H54 (cell line): Measurements from ENCODE around the gene GRIK1.

ENCODE experiments used
- DNase-seq: peaks from one replicate; pipeline ENCODE4 v3.0.0; 2011; ENCODE audit warnings: low spot score, mixed read lengths; ENCODE audit not compliant: insufficient read length
- FAIRE-seq: peaks from 3 replicates; lab custom pipeline; 2011; peaks lifted over from hg19 to GRCh38; lab: Jason Lieb, UNC
- POLR2A ChIP-seq: IDR thresholded peaks from 2 replicates; pipeline ENCODE4 v1.6.1; 2011; ENCODE audit warnings: low read depth, mild to moderate bottlenecking, low read length

The GRIK1 gene

DNA sequence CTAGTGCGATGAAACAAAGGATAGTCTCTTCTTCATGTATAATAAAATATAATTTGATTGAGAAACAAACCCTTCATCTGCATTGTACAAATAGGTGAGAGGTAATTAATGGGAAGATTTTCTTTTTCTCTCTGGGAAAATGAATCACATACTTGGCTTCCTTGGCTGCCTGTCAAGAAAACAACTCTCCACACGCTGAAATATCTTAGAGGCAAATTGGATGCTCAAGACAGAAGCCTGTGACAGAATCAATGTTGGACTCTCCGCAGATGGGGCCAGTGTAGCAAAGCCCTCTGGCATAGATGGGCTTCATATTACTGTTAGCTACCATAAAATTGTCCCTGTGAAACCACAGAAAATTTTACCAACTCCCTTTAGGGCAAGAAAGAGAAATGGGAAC is 186.6 kb downstream of the GRIK1 start:
- no peak for TF ChIP-seq POLR2A
- DNase-seq (no peak), FAIRE-seq (no peak)

DNA sequence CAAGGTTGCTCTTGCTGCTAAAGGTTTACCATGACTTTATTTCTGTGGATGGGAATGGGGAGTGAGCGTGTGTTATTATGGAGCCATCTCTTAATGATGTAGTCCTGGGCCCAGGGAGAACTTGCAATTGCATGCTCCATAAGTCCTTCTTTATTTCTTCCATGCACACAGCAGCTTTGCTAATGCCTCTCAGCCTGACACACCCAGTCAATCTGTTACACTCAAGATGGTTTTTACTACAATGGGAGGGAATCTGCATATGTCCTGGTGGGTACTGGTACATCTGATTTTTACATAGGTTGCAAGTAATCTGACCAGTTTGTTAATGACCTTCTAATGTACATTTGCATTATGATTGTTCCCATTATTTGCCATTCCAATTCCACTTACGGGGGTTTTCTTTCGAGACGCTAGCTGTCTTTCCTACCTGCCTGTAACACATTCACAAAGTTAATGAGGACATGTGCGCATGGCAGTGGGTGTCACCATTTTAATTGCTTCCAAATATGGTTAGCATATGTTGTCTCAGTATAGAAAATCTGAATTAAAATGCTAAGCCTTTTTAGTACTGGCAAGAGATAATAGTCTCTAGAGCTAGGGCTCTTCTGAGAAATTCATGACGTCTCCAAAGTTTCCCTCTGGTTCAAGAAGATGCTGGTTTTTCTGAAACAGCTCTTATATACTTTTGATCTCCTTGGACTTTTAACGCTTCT is 188.2 kb downstream of the GRIK1 start:
- FAIRE-seq, result no peak

DNA sequence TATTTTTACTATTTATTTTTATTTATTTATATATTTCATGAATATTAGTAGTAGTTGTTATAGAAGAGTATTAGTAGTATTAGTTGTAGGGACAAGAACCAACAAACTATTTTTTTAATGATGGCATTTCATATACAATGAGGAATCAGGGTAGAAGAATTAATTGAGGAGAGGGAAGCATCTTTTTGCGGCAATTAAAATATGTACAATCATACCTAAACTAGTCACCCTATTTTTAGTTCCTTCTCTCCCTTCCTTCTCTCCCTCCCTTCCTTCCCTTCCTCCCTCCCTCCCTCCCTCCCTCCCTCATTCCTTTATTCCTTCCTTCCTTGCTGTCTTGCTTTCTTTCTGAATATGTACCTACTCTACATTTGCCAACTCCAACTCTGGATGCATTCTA is 189.8 kb downstream of the GRIK1 start:
- FAIRE-seq (no peak), DNase-seq (no peak)
- TF ChIP-seq POLR2A, result no peak

More for the DNA sequence above, 188.2 kb downstream of the GRIK1 start:
- no peak for DNase-seq
- TF ChIP-seq POLR2A, result no peak

DNA sequence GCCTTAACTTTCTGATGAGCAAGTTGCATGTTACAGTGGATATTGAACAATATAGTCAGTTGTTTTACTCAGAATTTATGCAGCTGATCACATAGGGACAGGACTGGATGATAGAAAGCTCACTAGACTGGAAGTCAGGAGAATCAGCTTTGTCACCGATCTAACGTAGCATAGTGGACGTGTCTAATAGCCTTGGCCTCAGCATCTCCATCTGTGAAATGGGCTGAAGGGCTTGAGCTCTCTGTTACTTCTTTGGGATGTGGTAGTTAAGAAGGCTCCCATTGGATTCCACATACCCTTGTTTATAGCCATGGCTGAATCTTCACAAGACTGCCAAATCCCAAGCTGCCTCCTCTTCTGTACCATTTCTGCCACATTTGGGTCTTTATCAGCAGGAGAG is 190.6 kb downstream of the GRIK1 start:
- FAIRE-seq, result no peak

DNA sequence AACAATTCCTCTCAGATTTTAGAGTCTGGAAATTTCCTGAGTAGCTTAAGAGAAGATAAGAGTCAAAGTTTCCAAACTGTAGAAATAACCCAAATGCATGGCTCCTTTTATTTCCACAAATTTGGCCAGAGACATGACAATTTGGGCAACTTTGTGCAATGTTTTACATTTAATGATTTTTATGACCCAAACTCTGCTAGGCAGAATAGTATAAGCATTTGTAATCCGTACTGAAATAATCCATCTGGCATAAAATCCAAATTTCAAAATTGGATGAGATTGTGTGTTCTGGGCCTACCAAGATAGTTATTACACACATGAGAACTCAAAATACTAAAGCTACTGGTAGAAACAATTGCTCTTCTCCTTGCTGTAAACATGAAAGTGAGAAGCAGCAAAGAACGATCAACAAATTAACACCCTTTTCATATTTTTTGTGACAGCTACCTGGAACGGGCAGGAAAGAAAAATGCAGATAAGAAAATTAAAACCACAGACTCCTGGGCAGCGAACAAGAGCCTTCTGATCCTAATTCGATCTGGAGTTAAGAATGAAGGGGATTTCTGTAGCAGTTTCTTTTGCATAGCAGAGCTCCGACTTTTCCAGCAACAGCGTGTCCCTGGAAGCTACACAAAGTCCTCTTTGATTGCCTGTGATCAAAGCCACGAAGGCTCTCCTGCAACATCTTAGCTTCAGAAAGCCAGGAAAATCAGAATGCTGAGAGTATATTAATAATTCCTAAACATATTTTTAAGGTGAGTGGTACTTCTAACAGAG is 191.2 kb downstream of the GRIK1 start:
- TF ChIP-seq POLR2A, result no peak
- DNase-seq (no peak), FAIRE-seq (no peak)

More for the DNA sequence above, 190.6 kb downstream of the GRIK1 start:
- TF ChIP-seq POLR2A, result no peak
- DNase-seq, result no peak

DNA sequence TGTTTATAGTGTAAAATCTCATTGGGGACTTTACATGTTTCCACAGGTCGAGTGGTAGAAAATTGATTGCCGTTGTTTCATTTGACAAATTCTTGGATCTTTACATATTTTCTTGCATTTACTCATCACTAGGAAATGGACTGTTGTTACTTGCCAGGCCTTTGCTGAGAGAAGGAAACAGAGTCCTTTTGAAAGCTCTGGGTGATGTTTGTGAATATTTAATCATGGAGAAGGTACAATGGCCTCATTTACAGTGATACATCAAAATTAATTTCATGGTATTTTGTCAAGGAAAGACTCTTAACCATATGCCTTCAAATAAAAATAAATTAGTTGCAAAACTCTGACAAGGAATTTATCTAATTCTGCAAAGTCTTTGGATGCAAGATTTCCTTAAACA is 198.0 kb downstream of the GRIK1 start:
- no peak for DNase-seq
- TF ChIP-seq POLR2A, result no peak
- FAIRE-seq, result no peak

DNA sequence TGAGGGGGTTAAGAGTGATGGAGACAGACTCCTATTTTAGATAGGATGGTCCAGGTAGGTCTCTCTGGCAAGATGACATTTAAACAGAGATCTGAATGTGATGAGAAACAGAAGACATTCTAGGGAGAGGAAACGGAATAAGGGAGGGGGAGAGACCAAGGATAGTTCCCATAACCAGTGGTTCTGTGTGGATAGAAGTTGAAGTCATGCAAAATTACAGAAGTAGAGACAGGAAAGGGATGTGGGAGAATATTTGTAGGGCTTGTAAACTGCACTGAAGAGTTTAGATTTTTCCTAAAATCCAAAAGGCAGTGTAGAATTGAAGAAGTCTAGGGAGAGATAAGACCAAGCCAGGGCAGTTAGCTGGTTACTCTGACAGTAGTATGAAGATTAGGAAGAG is 200.6 kb downstream of the GRIK1 start:
- DNase-seq, result no peak
- FAIRE-seq, result no peak
- TF ChIP-seq POLR2A, result no peak

DNA sequence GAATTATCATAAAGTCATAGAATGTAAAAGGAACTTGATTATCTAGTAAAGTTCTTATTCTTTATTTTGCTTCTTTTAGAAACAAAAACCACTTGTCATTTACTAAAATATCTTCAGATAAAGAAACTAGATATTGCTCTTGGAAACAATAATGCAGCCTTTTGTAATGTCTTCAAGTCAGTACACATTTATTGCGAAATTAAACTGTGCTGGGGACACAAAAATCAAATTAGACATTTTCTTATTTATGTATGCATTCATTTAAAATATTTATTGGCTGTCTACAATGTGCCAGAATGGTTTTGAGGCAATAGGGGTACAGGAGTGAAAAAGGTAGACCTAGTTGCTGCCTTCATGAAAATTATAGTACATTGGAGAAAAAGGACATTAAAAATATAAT is 201.1 kb downstream of the GRIK1 start:
- DNase-seq (no peak), FAIRE-seq (no peak)
- no peak for TF ChIP-seq POLR2A

DNA sequence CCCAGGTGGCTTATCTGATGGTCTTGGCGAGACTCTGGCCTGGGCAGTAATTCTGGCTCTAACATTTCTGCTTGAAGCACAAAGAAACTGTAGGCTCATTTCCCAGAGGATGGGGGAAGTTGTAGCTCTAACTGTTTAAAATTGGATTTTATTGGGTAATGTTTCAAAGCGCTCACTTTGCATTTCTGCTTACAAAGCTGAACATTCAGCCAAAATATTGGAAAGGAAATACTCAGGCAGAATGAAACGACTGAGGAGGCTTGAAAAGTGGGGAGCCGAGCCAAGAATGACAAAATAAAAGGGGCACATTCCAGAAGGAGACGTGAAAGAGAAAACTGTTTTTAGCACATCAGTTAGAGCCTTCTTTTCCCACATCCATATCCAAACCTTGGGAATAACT is 202.6 kb downstream of the GRIK1 start:
- TF ChIP-seq POLR2A, result no peak
- no peak for DNase-seq
- FAIRE-seq, result no peak

DNA sequence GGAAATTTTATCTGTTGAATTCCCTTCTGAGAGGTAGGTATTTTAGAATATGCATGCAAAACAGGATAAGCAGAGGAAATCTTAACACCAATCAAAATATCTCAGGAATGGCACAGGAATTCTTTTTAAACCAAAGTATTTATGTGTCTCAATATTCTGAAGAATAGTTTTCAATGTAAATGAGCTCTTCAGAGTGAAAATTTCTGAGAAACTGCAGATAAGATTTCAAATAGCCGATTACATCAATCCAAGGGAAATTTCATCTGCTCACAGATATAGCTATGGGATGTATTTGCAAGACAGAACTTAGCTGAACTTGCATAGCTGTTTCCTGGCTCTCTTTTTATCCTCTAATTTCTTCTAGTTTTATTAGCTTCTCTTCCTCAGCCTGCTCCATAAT is 209.5 kb downstream of the GRIK1 start:
- TF ChIP-seq POLR2A, result no peak
- DNase-seq, result no peak
- FAIRE-seq, result no peak

DNA sequence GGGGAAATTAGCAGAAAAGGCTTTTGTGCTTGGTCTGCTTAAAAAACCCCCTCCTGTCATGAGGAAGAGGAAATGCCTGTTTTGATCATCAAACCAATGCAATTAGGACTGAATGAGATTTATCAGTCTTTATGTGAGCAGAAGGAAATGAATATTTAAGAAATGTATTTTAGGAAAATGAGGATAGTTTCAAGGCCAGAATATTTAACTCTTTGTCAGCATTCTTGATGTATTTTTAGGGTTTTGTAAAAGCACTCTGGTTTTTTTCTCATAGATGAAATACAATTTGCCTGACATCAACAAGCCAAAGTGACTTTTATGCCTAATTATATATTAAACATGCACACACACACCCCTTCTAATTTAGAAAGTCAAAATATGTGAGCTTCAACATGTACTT is 213.8 kb downstream of the GRIK1 start:
- FAIRE-seq (no peak), DNase-seq (no peak)
- no peak for TF ChIP-seq POLR2A

DNA sequence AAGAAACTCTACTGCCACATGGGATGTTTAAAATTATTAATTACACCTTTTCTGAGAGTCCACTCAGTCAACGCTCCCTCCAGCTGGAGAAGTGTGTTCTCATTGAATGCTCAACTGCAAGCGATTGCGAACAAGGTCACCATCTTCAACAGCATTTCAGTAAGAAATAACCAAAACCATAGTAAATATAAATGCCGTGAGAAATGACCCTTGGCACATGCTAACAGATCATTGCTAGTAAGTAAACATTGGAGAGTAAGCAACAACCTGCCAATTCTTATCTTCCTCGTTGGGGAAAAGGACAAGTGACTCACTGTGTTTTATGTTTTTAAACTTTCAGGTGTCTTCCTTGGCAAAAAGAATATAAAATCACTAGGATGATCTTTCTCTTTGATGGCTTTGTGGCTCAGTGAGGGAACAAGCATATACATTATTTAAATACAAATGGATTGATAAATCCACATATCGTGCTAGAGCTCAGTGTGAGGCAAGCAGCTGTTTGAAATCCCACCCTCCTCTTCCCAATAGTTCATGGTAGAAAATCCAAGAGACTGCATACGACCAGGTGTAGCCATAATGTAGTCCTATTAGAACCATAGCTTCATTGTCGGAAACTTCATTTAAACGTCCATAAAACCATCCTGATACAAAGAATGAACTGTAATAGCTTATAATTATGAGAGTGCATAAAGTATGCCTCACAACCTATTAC is 214.6 kb downstream of the GRIK1 start:
- DNase-seq (no peak), FAIRE-seq (no peak)
- TF ChIP-seq POLR2A, result no peak

DNA sequence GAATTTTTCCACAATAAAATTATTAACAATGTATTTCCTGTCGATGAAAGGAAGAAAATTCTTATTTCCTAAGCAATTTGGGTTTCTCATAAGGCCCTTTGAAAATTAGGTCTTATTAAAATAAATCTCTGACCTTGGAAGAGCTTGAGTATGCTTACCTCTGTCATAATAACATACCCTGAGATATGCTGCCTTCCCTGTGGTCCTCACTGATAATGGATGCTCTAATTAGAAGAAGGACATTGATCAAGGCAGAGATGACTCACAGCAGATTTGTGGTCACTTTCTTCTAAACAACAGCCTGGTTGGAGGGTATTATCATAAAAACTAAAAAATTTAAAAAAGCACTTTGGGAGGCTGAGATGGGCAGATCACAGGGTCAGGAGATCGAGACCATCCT is 217.8 kb downstream of the GRIK1 start:
- DNase-seq (no peak), FAIRE-seq (no peak)
- no peak for TF ChIP-seq POLR2A

DNA sequence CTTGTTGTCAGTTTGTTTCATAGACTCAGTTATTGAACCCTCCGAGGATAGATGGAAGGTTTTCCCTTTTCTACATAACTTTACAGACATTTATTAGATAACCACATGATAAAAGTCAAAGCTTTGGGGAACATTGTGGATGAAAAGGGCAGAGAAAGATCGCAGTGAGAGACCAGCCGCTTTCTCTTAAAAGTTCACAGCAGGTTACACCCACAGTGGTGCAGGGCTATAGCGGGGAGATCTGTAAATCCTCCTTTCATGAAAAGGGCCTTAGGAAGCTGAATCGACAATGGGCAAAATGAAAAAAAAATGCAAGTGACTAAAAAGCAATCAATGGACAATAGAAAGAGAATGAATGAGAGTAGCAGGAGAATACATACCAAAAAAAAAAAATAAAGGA is 218.6 kb downstream of the GRIK1 start:
- no peak for TF ChIP-seq POLR2A
- no peak for DNase-seq
- FAIRE-seq, result no peak
